HT-29 (cell line): ENCODE measurements around the gene RYR3. TPM values are rescaled to one million over a fixed set of nuclear protein-coding genes. Genes with fewer than 3 reads are reported as not detected.

ENCODE experiments used
- DNase-seq: peaks from one replicate; pipeline ENCODE4 v3.0.0-alpha.2; 2015; ENCODE audit warnings: low spot score
- total RNA-seq: library from RNA; depleted of rRNA; stranded (reverse); fragments of >200 nt; shearing (Covaris generic); gene quantifications from 2 replicates; pipeline ENCODE4 v1.2.3, GENCODE V29; 2014

The RYR3 gene
- total RNA-seq, 1 experiment from 2014 or later: not detected

- DNase-seq: peak; percentile 35
These were observed 389.1 kb downstream of the RYR3 start for GRCh38 chr15:33699691-33700447.

- peak; percentile 92 for DNase-seq
These were observed 390.0 kb downstream of the RYR3 start for GRCh38 chr15:33700695-33701303.

GRCh38 chr15:33701304-33701696 lies 390.5 kb downstream of the RYR3 start:
- DNase-seq: no peak

- DNase-seq: no peak
These were observed 395.4 kb downstream of the RYR3 start for GRCh38 chr15:33706173-33706572.

- no peak for DNase-seq
These were observed 400.0 kb downstream of the RYR3 start for GRCh38 chr15:33710748-33711147.

- DNase-seq: no peak
These were observed 405.3 kb downstream of the RYR3 start for GRCh38 chr15:33716025-33716424.

GRCh38 chr15:33720952-33721351 lies 410.2 kb downstream of the RYR3 start:
- DNase-seq: no peak

- DNase-seq: no peak
These were observed 411.4 kb downstream of the RYR3 start for GRCh38 chr15:33722005-33722672.

GRCh38 chr15:33722673-33723015 lies 411.9 kb downstream of the RYR3 start:
- no peak for DNase-seq

- no peak for DNase-seq
These were observed 413.7 kb downstream of the RYR3 start for GRCh38 chr15:33724321-33725036.

GRCh38 chr15:33729653-33730052 lies 418.9 kb downstream of the RYR3 start:
- DNase-seq: peak; percentile 35

- DNase-seq: no peak
These were observed 420.0 kb downstream of the RYR3 start for GRCh38 chr15:33730815-33731214.

- DNase-seq: no peak
These were observed 424.4 kb downstream of the RYR3 start for GRCh38 chr15:33735143-33735542.

- DNase-seq: peak; percentile 66
These were observed 425.0 kb downstream of the RYR3 start for GRCh38 chr15:33735637-33736247.

- peak; percentile 65 for DNase-seq
These were observed 427.2 kb downstream of the RYR3 start for GRCh38 chr15:33737687-33738601.

- DNase-seq: no peak
These were observed 428.3 kb downstream of the RYR3 start for GRCh38 chr15:33738941-33739664.

- DNase-seq: no peak
These were observed 431.5 kb downstream of the RYR3 start for GRCh38 chr15:33742306-33742705.

- DNase-seq: no peak
These were observed 432.0 kb downstream of the RYR3 start for GRCh38 chr15:33742800-33743199.

GRCh38 chr15:33746203-33746602 lies 435.4 kb downstream of the RYR3 start:
- no peak for DNase-seq

- no peak for DNase-seq
These were observed 442.2 kb downstream of the RYR3 start for GRCh38 chr15:33753012-33753411.
